Muscle of leg (tissue), 11 donors: ENCODE data around the gene PHACTR1. TPM values are rescaled to one million over a fixed set of nuclear protein-coding genes. Genes with fewer than 3 reads are reported as not detected.

ENCODE experiments used
- DNase-seq: peaks from one replicate; pipeline ENCODE4 v3.0.0; 2013
- H3K27ac ChIP-seq: one replicate; pipeline ENCODE4 v1.5.1; 2013; ENCODE audit warnings: mild to moderate bottlenecking, low read length, control low read depth
- H3K27me3 ChIP-seq: one replicate; pipeline ENCODE4 v1.6.1; 2013; ENCODE audit warnings: low read length; ENCODE audit not compliant: control insufficient read depth, insufficient read depth
- H3K36me3 ChIP-seq: one replicate; pipeline ENCODE4 v1.6.1; 2013; ENCODE audit warnings: low read length; ENCODE audit not compliant: control insufficient read depth, insufficient read depth
- H3K4me1 ChIP-seq: one replicate; pipeline ENCODE4 v1.6.1; 2013; ENCODE audit warnings: low read length; ENCODE audit not compliant: control insufficient read depth, insufficient read depth
- H3K4me3 ChIP-seq: one replicate; pipeline ENCODE4 v1.5.1; 2013; ENCODE audit warnings: low read length, control low read depth
- H3K9me3 ChIP-seq: replicated peaks from 2 replicates; pipeline ENCODE4 v1.6.1; 2013; ENCODE audit warnings: low read depth, low read length; ENCODE audit not compliant: control insufficient read depth
- WGBS: methylation state at CpG from one replicate; pipeline ENCODE4 v1.1.5; 2013; ENCODE audit warnings: missing lambda C conversion rate; ENCODE audit not compliant: insufficient coverage; 5-methylcytosine and 5-hydroxymethylcytosine counted together
- polyA plus RNA-seq, 8 donors: library from polyadenylated mRNA; unstranded; fragments of 120-200 nt; gene quantifications; one replicate each; pipeline versions ENCODE4 v1.2.1 to v1.2.3, GENCODE V29; 2013; ENCODE audit warnings: inconsistent platforms in 1 of 8, low replicate concordance in 1 of 8; ENCODE audit not compliant: insufficient read length in 8 of 8, insufficient read depth in 1 of 8
- total RNA-seq: library from RNA; stranded (reverse); fragments of 120-200 nt; gene quantifications from one replicate; pipeline ENCODE4 v1.2.4, GENCODE V29; 2013

PHACTR1 gene
- total and polyA plus RNA-seq, 9 donors: 3.8 to 9.4 (median 4.6) TPM

DNA sequence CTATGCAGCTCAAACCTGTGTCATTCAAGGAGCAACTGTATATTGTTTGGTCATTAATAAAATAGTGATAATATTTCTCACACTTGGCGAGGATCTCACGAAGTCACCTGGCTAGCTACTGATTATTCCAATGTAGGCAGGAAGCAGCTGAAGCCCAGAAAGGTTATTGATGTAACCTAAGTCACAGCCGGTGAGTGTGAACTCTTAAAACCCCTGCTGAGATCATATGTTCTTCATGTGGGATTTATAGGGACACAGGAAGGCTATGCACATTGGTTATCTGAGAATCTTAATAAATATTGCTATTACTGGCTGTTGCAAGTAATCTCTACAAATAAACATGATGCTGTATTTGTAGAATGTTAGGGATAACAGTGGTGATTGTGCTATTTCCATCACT, 450.3 kb downstream of the PHACTR1 start:
- Histone ChIP-seq H3K9me3 (no peaks in the 10 kb centered on the region), H3K27ac (no peak overlapping the region), H3K36me3 (no peaks in the 10 kb centered on the region), H3K4me3 (no peak overlapping the region), H3K27me3 (no peaks in the 10 kb centered on the region), H3K4me1 (no peaks in the 10 kb centered on the region)
- no peak for DNase-seq
- 33% methylated on average over 1 of the region's 3 CpGs for WGBS

DNA sequence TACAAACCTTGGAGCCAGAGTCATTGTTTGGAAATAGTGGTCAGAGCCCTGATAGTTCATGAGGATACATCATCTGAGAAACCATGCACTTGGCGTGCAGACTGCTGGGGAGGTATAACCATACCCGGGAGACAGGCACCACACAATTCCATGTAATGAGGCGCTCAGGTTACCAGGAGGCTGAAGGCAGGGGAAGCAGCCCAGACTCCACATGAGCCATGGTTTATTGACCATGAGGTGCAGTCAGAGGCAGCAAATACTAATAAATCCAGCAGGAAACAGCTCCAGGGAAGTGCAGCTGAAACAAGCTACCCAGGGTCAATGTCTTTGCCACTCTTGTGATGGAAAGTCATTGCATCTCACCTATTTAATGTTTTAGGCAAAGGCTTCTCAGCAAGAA, 455.7 kb downstream of the PHACTR1 start:
- H3K27me3 ChIP-seq: no peaks in the 10 kb centered on the region
- H3K4me3 ChIP-seq: no peak overlapping the region
- no peak for DNase-seq
- H3K9me3 ChIP-seq: no peaks in the 10 kb centered on the region
- WGBS: 100% methylated on average over 1 of the region's 3 CpGs
- H3K4me1 ChIP-seq: no peaks in the 10 kb centered on the region
- no peak overlapping the region for H3K27ac ChIP-seq
- H3K36me3 ChIP-seq: no peaks in the 10 kb centered on the region

DNA sequence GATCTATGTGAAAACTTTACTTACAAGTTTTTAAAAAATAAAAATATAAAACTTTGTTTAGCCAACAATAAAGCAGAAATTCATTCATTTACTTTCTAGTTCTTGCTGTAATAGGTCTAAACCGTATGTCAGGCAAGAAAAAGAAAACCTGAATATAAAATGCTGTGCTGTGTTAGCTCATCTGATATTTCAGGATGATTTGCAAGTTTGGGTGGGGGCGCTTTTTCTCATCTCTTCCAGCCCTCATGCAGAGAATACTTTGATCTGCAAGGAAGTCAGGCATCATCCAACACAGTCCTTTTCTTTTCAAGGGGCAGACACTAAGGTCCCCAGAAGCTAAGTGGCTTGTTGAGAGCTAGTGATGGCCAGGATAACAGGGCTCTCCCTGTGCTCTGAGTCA, 458.5 kb downstream of the PHACTR1 start:
- WGBS: no CpG with 5 or more reads among the region's 2 CpGs
- Histone ChIP-seq H3K27me3 (no peaks in the 10 kb centered on the region), H3K9me3 (no peaks in the 10 kb centered on the region), H3K4me3 (no peak overlapping the region), H3K27ac (no peak overlapping the region), H3K4me1 (no peaks in the 10 kb centered on the region), H3K36me3 (no peaks in the 10 kb centered on the region)
- DNase-seq: no peak

DNA sequence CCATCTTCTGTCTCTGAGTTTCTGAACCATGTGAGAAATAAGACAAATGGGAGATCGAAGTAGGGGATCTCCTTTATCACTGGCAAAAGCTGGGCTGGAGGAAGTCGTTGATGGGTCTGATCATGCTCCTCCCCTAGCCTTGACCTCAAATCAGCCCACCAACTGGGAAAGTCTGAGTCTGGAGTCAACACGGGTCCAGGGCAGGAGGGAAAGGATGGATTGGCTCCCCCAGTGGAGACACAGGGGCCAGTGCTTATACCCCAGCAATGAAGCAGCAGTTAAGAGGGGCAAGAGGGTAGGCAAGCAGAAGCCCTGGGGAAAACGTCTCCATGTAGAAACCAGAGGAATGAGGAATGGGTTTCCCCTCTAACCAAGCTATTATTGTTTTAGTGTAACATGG, 459.2 kb downstream of the PHACTR1 start:
- no peaks in the 10 kb centered on the region for H3K27me3 ChIP-seq
- H3K9me3 ChIP-seq: no peaks in the 10 kb centered on the region
- no peak overlapping the region for H3K4me3 ChIP-seq
- no peak for DNase-seq
- H3K36me3 ChIP-seq: no peaks in the 10 kb centered on the region
- H3K4me1 ChIP-seq: no peaks in the 10 kb centered on the region
- no CpG with 5 or more reads among the region's 4 CpGs for WGBS
- H3K27ac ChIP-seq: no peak overlapping the region

DNA sequence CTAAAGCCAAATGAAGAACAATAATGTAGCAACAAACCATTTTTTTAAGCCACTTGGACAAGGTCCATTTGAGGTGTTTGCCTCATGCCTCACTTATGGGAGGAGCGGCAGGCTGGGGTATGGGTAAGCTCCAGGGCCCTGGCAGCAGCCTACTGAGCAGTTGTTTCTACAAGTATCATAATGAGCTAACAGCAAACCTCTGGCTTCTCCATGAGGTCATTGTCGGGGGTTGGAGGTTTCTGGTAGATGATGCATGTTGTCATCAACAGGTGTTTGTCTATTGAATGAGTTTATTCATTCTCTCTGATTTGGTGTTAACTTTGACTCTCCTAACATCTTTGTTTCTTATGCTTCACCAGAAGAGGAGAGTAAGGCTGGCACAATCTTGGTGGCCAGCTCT, 461.1 kb downstream of the PHACTR1 start:
- H3K27ac ChIP-seq: no peak overlapping the region
- H3K27me3 ChIP-seq: no peaks in the 10 kb centered on the region
- H3K4me1 ChIP-seq: no peaks in the 10 kb centered on the region
- no peak for DNase-seq
- no peaks in the 10 kb centered on the region for H3K36me3 ChIP-seq
- H3K9me3 ChIP-seq: no peaks in the 10 kb centered on the region
- no peak overlapping the region for H3K4me3 ChIP-seq
- 100% methylated on average over 1 of the region's 2 CpGs for WGBS

DNA sequence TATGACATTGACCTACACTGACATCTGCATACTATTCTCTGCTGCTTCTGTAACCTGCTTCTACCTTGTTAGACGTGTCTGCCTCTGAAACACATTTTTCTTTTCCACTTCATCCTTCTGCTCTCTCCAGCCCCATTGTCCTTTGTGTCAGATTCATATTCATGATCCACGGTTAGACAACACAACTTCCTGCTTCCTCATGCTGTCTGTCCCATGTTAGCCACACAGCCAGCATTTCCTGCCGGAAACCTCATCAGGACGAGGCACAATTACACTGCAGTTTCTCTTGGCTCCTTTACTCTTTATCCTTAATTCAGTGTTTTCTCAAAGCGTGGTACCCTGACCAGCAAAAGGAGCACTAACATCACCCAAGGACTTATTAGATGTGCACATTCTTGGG, 461.5 kb downstream of the PHACTR1 start:
- Histone ChIP-seq H3K27ac (no peak overlapping the region), H3K9me3 (no peaks in the 10 kb centered on the region), H3K36me3 (no peaks in the 10 kb centered on the region), H3K27me3 (no peaks in the 10 kb centered on the region), H3K4me1 (no peaks in the 10 kb centered on the region), H3K4me3 (no peak overlapping the region)
- DNase-seq: peak; percentile 10
- 62% methylated on average over 4 of the region's 5 CpGs for WGBS

DNA sequence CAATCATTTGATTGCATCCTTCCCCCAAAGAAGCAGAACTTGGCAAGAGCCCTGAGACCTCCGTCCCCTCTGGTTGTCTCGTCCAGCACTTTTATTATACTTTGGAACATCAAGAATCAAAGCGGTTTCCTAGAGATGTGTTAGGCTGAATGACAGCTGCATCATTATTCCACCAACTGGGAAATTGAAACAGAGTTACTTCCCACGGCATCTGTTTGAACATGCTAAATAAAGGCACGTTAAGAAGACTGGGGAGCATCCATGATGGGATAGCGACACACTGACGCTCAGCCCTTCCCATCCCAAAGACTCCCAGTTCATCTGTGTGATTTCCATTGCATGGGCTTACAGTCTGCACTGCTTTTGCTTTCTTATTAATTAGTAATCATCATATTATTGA, 464.0 kb downstream of the PHACTR1 start:
- H3K9me3 ChIP-seq: no peaks in the 10 kb centered on the region
- H3K4me3 ChIP-seq: no peak overlapping the region
- WGBS: 60% methylated on average over 1 of the region's 7 CpGs
- no peak overlapping the region for H3K27ac ChIP-seq
- H3K27me3 ChIP-seq: no peaks in the 10 kb centered on the region
- no peaks in the 10 kb centered on the region for H3K4me1 ChIP-seq
- DNase-seq: peak; percentile 10
- H3K36me3 ChIP-seq: no peaks in the 10 kb centered on the region

DNA sequence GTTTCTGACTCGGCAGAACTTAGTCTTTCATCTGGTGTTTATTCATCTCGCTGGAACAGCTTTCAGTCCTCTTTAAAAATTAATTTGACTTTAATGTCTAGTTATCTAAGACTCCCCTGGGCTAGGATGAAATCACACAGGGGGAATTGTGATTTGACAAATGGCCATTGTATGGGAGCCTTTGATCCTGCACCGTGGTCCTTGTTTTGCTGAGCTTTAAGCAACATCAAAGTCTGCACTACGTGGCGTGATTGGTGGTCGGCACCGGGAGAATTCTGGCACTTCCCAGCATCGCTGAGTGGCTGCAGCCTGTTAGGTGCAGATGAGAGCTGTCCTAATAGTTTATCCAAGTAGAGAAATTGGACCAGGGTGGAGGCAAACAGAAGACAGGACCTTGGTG, 464.8 kb downstream of the PHACTR1 start:
- Histone ChIP-seq H3K4me1 (no peaks in the 10 kb centered on the region), H3K36me3 (no peaks in the 10 kb centered on the region), H3K4me3 (no peak overlapping the region), H3K27me3 (no peaks in the 10 kb centered on the region), H3K27ac (no peak overlapping the region), H3K9me3 (no peaks in the 10 kb centered on the region)
- DNase-seq: no peak
- 50% methylated on average over 1 of the region's 8 CpGs for whole genome bisulfite sequencing

DNA sequence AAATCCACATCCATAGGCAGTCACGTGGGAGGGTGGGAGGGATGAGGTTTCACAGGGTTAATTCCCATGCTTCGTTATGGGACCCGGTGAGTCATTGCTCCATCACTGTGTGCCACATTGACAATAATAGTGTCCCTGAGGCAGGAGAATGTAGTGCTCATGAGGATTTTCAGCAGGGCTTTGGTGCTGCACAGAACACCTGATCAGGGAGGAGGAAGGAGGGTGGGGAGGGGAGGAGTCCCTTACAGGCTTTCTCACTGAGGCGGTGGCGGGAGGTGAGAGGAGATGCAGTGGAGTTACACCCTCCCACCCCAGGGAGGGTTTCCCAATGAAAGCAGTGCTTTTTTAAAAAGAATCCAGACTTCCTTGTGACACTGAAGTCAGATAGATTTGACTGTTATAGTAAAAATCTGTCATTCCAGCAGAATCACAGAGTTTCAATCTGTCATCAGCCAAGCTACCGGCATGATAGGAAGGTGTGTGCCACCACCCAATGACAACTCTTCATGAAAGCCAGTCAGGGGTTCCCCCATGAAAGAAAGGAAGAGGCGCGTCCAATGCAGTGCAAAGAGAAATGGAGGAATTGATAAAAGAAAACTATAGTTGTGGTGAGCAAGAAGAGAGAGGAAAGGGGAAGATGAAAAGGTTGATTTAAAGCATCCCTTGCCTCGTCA, 467.0 kb downstream of the PHACTR1 start:
- Histone ChIP-seq H3K27me3 (no peaks in the 10 kb centered on the region), H3K4me3 (no peak overlapping the region), H3K4me1 (no peaks in the 10 kb centered on the region), H3K9me3 (no peaks in the 10 kb centered on the region), H3K36me3 (no peaks in the 10 kb centered on the region), H3K27ac (no peak overlapping the region)
- no peak for DNase-seq
- WGBS: 79% methylated on average over 5 of the region's 9 CpGs

DNA sequence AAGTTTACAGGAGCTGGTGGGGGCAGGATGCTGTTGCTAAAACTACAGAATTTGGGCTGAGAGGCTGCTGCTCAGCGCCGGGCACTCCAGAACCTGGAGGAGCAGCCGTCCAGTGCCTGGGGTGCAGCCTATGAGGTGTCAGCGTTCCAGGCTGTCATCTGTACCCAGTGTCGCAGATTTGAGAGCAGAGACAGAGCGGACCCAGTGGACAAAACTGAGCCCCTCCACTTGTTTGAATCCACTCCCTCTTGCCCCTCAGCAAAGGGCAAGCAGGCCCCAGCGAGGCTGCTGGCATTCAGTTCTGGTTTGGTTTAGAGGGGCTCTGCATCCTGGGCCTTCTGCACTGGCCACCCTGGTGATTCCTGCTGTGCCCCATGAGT, 467.5 kb downstream of the PHACTR1 start:
- no peaks in the 10 kb centered on the region for H3K36me3 ChIP-seq
- DNase-seq: no peak

DNA sequence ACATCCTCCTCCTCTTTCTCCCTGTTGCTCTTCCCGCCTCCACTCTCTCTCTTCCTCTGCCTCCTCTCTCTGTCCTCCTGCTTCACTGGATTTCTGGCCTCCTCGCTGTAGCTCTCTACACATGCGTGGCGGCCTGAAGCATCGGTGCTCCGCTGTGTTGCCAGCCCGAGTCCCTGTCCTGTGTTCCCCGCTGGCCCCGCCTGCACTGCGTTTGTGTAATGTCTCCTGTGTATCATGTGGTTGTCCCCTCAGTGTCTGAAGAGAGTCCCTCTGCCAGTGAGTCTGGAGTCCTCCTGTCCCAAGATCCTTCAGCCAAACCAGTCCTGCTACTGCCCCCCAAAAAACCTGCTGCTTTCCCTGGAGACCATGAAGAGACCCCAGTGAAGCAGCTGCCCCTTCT, 468.0 kb downstream of the PHACTR1 start:
- Histone ChIP-seq H3K4me3 (no peak overlapping the region), H3K36me3 (no peaks in the 10 kb centered on the region), H3K27me3 (no peaks in the 10 kb centered on the region), H3K4me1 (no peaks in the 10 kb centered on the region), H3K27ac (no peak overlapping the region), H3K9me3 (no peaks in the 10 kb centered on the region)
- WGBS: 94% methylated on average over 7 of the region's 10 CpGs
- DNase-seq: no peak

More for the DNA sequence above, 467.5 kb downstream of the PHACTR1 start:
- H3K27ac ChIP-seq: no peak overlapping the region
- H3K9me3 ChIP-seq: no peaks in the 10 kb centered on the region
- 75% methylated on average over 6 of the region's 7 CpGs for WGBS
- no peak overlapping the region for H3K4me3 ChIP-seq
- no peaks in the 10 kb centered on the region for H3K27me3 ChIP-seq
- H3K4me1 ChIP-seq: no peaks in the 10 kb centered on the region
